NCI-H128 (cell line): Measurements from ENCODE around the gene ST6GALNAC6.
A peak's percentile ranks its signal among the peaks of the same experiment; 100 is the strongest.
"Not testable (repeated sequence)": the region's sequence is repeated elsewhere in the genome, so short reads cannot be mapped to it uniquely, and the experiment has no call there.

Experiments
- DNase-seq: peaks from one replicate; lab custom pipeline; 2025; ENCODE audit not compliant: unreplicated experiment; lab: John Stamatoyannopoulos, UW

The ST6GALNAC6 gene

GRCh38 chr9:127897193-127897692, 2.2 kb downstream of the ST6GALNAC6 start:
- no peak for DNase-seq

- no peak for DNase-seq
Measured at GRCh38 chr9:127896395-127897192, 2.8 kb downstream of the ST6GALNAC6 start.

DNA sequence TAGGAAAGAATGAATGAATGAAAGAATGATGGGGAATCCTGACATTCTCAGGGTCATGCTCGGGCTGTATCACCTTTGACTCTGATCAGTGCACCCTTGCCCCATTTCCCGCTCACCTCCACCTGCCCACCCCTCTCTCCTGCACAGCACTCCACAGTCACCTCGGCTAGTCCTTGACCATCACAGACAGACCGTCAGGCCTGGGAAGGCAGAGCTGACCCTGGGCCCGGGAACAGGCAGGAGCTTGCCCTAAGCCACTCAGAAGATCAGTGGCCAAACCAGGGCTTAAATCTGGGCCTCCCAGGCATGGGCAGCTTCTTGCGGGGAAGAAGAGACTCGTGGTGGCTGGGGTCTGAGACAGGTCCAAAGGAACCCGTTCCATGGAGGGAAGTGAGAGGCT, 3.6 kb downstream of the ST6GALNAC6 start:
- DNase-seq: no peak

DNA sequence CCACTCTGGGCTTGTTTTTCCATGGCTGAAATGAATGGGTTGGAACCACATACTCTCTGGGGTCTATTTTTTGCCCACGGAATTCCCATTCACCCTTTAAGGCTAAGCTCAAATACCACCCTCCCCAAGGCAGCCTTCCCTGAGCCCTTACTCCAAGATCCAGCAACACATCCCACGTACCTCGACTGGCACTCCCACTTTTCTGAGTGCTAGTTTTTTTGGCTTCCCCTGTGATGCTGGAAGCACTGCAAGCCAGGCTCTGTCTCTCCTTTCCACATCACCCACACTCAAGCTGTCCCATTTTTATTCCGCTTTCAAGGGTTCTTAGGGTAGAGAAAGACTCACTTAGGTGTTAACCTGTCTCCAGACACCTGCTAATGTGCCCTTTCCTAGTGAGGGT, 6.0 kb downstream of the ST6GALNAC6 start:
- no peak for DNase-seq

DNA sequence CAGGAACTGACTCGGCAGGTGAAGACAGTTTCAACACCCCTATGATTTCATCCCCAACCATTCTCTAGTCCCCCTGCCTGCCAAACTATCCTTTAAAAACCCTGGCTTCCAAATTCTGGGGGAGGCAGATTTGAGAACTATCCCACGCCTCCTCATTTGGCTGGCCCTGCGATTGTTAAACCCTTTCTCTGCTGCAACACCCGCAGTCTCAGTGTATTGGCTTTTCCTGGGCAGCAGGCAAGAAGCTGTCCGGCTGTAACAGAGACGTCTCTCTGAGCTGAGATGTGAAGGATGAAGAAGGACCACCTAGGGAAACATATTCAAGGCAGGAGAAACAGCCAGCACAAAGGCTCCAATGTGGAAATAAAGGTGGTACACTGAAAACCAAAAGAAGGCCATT, 6.6 kb downstream of the ST6GALNAC6 start:
- DNase-seq: no peak

DNA sequence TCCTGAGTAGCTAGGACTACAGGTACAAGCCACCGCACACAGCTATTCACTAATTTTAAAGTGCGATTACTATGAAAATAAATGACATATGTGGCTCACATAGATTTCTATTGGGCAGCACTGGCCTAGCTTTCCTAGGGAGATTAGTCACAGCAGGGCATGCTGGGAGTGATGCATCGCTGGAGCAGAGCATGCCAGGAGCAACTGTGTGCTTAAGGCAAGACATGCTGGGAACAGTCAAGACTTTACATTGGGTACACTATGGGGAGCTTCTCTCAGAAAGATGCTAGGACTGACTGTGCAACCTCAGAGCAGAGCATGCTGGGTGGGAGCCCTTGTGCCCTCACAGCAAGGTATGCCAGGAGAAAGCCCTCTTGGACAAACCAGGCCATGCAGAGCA, 9.3 kb downstream of the ST6GALNAC6 start:
- no peak for DNase-seq

DNA sequence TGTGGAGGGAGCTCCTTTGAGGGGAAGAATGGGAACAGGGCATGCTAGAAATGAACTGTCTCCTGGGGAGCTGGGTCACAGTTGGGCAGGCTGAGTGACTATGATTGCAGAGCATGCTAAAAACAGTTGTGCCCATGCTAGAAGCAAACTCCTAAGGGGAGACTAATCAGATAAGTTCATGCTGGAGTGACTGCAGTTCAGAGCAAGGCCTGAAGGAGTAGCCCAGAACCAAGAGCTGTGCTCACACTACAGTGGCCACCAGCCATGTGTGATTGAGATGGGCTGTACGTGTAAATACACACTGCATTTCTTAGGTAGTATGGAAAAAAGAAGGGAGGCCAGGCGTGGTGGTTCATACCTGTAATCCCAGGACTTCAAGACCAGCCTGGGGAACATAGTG, 11.6 kb downstream of the ST6GALNAC6 start:
- no peak for DNase-seq

DNA sequence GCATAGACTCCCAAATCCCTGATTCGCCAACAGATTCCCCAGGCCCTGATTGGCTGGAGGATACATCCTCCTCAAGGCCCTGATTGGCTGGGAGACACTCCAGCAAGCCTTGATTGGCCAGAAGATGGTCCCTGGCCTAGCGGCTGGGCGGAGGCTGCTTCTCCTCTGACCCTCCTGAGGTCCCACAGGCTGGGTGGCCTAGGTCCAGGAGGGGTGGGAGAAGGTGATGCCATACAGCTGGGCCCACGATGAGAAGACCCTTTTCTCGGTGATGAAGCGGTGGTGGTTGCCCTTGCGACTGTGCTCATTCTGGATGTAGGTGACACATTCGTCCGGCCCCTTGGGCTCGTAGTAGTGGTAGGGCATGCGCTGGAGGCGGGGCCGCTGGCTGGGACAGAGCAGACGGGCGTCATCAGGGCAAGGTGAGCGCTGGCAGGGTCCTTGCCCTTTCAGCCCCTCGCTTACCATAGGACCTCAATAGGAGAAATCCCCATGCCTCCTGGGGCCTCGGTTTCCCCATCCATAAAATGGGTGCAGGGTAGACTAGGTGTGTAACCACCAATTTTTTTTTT, 12.9 kb downstream of the ST6GALNAC6 start:
- no peak for DNase-seq

- DNase-seq: no peak
Measured at GRCh38 chr9:127885508-127886281, 13.7 kb downstream of the ST6GALNAC6 start.

- no peak for DNase-seq
Measured at GRCh38 chr9:127884976-127885490, 14.4 kb downstream of the ST6GALNAC6 start.

DNA sequence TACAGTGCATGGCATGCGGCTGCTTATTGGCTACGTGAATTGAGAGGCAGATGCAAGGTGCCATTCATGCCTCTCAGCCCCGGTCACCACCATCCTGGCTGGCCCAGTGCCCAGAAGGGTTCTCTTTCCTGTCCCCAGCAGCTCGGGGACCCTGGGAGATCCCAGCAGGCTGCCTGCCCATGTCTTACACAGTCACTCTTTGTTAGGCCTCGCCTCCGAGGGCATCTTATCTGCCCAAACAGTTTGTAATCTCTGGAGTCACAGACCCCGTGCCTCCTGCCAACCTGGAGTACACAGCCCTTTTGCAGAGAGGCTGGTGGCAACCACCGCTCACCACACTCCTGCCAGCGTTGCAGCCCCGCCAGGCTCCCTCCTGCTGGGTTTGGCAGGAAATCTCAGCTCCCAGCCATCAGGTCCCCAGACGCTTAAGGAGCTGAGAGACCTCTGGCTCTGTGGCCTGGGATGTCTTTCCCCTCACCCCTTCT, 14.9 kb downstream of the ST6GALNAC6 start:
- DNase-seq: no peak

GRCh38 chr9:127883959-127884358, 15.4 kb downstream of the ST6GALNAC6 start:
- DNase-seq: no peak

DNA sequence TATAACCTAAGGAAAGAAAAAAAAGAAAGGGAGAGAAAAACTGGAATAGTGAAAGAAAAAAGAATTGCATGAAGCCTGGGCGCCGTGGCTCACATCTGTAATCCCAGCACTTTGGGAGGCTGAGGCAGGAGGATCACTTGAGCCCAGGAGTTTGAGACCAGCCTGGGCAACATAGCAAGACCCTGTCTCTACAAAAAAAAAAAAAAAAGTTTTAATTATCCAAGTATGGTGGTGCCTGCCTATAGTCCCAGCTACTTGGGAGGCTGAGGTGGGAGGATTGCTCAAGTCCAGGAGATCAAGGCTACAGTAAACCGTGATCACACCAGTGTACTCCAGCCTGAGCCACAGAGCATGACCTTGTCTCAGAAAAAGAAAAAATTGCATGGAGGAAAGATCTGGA, 17.7 kb downstream of the ST6GALNAC6 start:
- not testable (repeated sequence) for DNase-seq

DNA sequence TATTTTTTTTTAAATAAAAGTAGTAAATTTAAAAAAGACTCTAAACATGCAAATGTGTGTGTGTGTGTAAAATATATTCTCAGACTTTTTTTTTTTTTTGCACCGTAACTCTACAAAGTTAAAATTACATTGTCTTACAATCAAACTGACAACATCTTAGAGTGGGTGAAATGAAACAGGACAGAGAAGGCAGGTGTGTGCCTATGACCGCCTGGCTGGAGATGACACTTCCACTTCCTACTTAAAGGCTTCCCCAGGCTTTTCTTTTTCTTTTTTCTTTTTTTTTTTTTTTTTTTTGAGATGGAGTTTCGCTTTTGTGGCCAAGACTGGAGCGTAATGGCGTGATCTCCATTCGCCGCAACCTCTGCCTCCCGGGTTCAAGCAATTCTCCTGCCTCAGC, 19.3 kb downstream of the ST6GALNAC6 start:
- no peak for DNase-seq

GRCh38 chr9:127878652-127879390, 20.6 kb downstream of the ST6GALNAC6 start:
- no peak for DNase-seq

GRCh38 chr9:127878001-127878651, 21.3 kb downstream of the ST6GALNAC6 start:
- DNase-seq: no peak

DNA sequence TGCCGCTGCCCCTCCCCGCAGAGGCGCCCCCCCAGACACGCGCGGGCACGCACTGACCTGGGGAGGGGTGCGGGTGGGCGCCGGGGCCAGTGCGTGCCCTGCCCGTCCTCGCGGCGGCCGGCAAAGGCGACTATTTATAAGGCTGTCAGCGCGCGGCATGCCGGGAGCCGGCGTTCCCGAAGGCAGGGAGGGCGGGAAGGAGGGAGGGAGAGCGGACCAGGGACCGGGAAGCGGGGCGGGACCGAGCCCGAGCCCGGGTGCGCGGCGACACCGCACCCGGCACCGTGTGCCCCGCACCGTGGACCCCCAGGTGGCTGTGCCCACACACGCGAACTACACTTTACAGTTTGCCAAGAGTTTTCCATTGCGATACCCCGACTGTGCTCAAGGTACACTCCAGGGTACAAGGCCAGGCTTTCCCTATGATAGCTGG, 21.8 kb downstream of the ST6GALNAC6 start, which contains the start of gene AK1:
AK1 (minus strand) TSS at position 110 of the 433 bp plus-strand sequence. CDS start 3,058 bp downstream, outside the sequence.
- peak; percentile 20 for DNase-seq

DNA sequence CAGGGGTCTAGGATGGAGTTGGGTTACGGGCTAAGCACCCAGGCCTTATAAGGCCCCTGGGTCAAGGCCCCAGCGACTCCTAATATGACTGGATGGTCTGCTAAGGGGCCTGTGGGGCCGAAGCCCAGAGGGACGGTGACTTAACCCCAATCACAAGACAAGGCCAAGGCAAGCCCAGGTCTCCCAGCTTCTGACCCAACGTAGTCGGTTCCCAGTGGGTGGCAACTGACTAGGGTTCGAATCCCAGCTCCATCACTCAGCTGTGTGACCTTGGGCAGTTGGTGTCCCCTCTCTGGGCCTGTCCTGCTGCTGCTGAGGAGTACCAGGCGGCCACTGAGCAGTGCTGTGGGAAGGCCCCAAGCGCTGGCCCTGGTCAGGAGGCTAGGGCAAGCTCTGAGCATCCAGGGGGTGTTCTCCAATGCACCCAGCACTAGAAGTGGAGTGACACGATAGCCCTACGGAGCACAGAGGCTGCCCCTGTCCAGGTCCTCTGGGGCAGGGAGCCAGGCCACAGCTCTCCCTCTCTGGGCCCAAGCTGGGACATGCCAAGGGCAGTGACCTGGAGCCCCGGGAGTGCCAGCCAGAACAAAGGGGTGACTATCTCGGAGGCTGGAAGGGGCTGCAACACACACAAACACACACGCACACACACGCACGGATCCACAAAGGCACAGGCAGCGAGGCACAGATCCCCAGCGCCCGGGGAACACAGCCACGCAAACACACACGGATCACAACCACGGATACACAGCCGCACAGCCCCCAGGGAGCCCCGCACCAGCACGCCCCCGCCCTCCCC, 22.4 kb downstream of the ST6GALNAC6 start:
- DNase-seq: no peak
